NOMO-1 treated with DMSO at 0.1 percent for 48 hours (cell line): Measurements from ENCODE around the gene CLIC1.
A peak's percentile ranks its signal among the peaks of the same experiment; 100 is the strongest.

Source experiments
- DNase-seq: peaks from one replicate; lab custom pipeline; 2025; ENCODE audit not compliant: unreplicated experiment; lab: John Stamatoyannopoulos, UW

CLIC1 gene

GRCh38 chr6:31705931-31706330 is 30.4 kb downstream of the CLIC1 start:
- no peak for DNase-seq

- peak; percentile 98 for DNase-seq
Observed at GRCh38 chr6:31702819-31703716, 33.3 kb downstream of the CLIC1 start, which contains the start of gene ABHD16A. Gene ABHD16A (minus strand): TSS chr6:31703324. CDS start chr6:31703281, 43 bp downstream.

- DNase-seq: no peak
Observed at GRCh38 chr6:31702405-31702818, 33.9 kb downstream of the CLIC1 start.

- no peak for DNase-seq
Observed at GRCh38 chr6:31701666-31702404, 34.5 kb downstream of the CLIC1 start.

- no peak for DNase-seq
Observed at GRCh38 chr6:31700740-31701401, 35.5 kb downstream of the CLIC1 start.

- no peak for DNase-seq
Observed at GRCh38 chr6:31697555-31697954, 38.8 kb downstream of the CLIC1 start.

- no peak for DNase-seq
Observed at GRCh38 chr6:31693535-31693934, 42.8 kb downstream of the CLIC1 start.

- DNase-seq: no peak
Observed at GRCh38 chr6:31692886-31693285, 43.4 kb downstream of the CLIC1 start.

GRCh38 chr6:31692353-31692752 is 44.0 kb downstream of the CLIC1 start:
- no peak for DNase-seq

- no peak for DNase-seq
Observed at GRCh38 chr6:31691564-31692108, 44.7 kb downstream of the CLIC1 start.

GRCh38 chr6:31691078-31691463 is 45.3 kb downstream of the CLIC1 start:
- no peak for DNase-seq

- no peak for DNase-seq
Observed at GRCh38 chr6:31690231-31691077, 45.9 kb downstream of the CLIC1 start.

- DNase-seq: no peak
Observed at GRCh38 chr6:31689249-31690110, 46.9 kb downstream of the CLIC1 start.

- DNase-seq: no peak
Observed at GRCh38 chr6:31687860-31688693, 48.3 kb downstream of the CLIC1 start.

- no peak for DNase-seq
Observed at GRCh38 chr6:31687321-31687720, 49.0 kb downstream of the CLIC1 start.

- no peak for DNase-seq
Observed at GRCh38 chr6:31686483-31686882, 49.8 kb downstream of the CLIC1 start.

GRCh38 chr6:31683591-31683990 is 52.7 kb downstream of the CLIC1 start:
- no peak for DNase-seq

GRCh38 chr6:31681135-31681671 is 55.1 kb downstream of the CLIC1 start:
- DNase-seq: no peak
